Stimulated activated CD8-positive, alpha-beta memory T cell treated with anti-CD3 and anti-CD28 coated beads, Interleukin-12 subunit alpha, Interleukin-12 subunit beta, amount 100 ng/mL, for 24 hours (primary cell): Measurements from ENCODE around the gene SLC27A2.

Experiments
- DNase-seq: peaks from one replicate; pipeline ENCODE4 v3.0.0-alpha.2; 2020; ENCODE audit errors: extremely low read depth

SLC27A2 gene

GRCh38 chr15:50190723-50191122, 8.7 kb downstream of the SLC27A2 start:
- DNase-seq = no peak

- DNase-seq = no peak
These were observed 10.2 kb downstream of the SLC27A2 start for GRCh38 chr15:50192164-50192563.

GRCh38 chr15:50192926-50193620, 11.1 kb downstream of the SLC27A2 start:
- no peak for DNase-seq

GRCh38 chr15:50202003-50202402, 20.0 kb downstream of the SLC27A2 start:
- no peak for DNase-seq

- DNase-seq = no peak
These were observed 24.0 kb downstream of the SLC27A2 start for GRCh38 chr15:50206020-50206419.

- no peak for DNase-seq
These were observed 27.8 kb downstream of the SLC27A2 start for GRCh38 chr15:50209809-50210208.

GRCh38 chr15:50210462-50211157, 28.6 kb downstream of the SLC27A2 start:
- DNase-seq = no peak

GRCh38 chr15:50218291-50218690, 36.3 kb downstream of the SLC27A2 start:
- no peak for DNase-seq

GRCh38 chr15:50218691-50219090, 36.7 kb downstream of the SLC27A2 start:
- DNase-seq = no peak

- no peak for DNase-seq
These were observed 37.8 kb downstream of the SLC27A2 start for GRCh38 chr15:50219820-50220219.

GRCh38 chr15:50222181-50222580, 40.2 kb downstream of the SLC27A2 start:
- DNase-seq = no peak

- DNase-seq = no peak
These were observed 42.6 kb downstream of the SLC27A2 start for GRCh38 chr15:50224606-50225005.

- no peak for DNase-seq
These were observed 43.1 kb downstream of the SLC27A2 start for GRCh38 chr15:50225057-50225456.

- DNase-seq = no peak
These were observed 43.9 kb downstream of the SLC27A2 start for GRCh38 chr15:50225938-50226337.

- no peak for DNase-seq
These were observed 45.1 kb downstream of the SLC27A2 start for GRCh38 chr15:50227076-50227475.

GRCh38 chr15:50228866-50229265, 46.9 kb downstream of the SLC27A2 start:
- DNase-seq = no peak

- DNase-seq = no peak
These were observed 47.3 kb downstream of the SLC27A2 start for GRCh38 chr15:50229336-50229735.

- DNase-seq = no peak
These were observed 49.8 kb downstream of the SLC27A2 start for GRCh38 chr15:50231761-50232160.

GRCh38 chr15:50232791-50233190, 50.8 kb downstream of the SLC27A2 start:
- DNase-seq = no peak

- no peak for DNase-seq
These were observed 51.3 kb downstream of the SLC27A2 start for GRCh38 chr15:50233192-50233736.

GRCh38 chr15:50234764-50235163, 52.8 kb downstream of the SLC27A2 start:
- no peak for DNase-seq

- DNase-seq = no peak
These were observed 53.8 kb downstream of the SLC27A2 start for GRCh38 chr15:50235794-50236193.

- no peak for DNase-seq
These were observed 54.4 kb downstream of the SLC27A2 start for GRCh38 chr15:50236433-50236832.
